ENCODE results near the gene STRIP2.

STRIP2 gene

DNA sequence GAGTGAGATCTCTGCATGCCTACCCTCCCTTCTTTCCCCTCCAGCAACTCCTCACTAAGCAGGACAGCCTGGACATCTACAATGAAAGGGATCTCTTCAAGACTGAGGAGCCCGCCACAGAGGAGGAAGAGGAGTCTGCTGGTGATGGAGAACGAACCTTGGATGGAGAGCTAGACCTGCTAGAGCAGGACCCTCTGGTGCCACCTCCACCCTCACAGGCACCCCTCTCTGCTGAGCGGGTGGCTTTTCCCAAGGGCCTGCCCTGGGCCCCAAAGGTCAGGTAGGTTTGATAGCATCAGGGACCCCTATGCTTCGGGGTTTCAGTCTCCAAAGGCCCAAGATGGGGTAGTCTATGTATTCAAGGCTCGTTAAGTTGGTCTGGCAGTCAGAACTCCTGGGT, 23.9 kb downstream of the STRIP2 start:
- H3K36me3 ChIP-seq: no peaks in the 10 kb centered on the region
- H3K27me3 ChIP-seq: peaks cover 86% of the 10 kb centered on the region
- H3K4me3 ChIP-seq (ENCODE audit: low read depth in 1 of 2, low read length in 1 of 2): no peak overlapping the region
- no peak overlapping the region for H3K27ac ChIP-seq
- TF ChIP-seq, protein P1, sequence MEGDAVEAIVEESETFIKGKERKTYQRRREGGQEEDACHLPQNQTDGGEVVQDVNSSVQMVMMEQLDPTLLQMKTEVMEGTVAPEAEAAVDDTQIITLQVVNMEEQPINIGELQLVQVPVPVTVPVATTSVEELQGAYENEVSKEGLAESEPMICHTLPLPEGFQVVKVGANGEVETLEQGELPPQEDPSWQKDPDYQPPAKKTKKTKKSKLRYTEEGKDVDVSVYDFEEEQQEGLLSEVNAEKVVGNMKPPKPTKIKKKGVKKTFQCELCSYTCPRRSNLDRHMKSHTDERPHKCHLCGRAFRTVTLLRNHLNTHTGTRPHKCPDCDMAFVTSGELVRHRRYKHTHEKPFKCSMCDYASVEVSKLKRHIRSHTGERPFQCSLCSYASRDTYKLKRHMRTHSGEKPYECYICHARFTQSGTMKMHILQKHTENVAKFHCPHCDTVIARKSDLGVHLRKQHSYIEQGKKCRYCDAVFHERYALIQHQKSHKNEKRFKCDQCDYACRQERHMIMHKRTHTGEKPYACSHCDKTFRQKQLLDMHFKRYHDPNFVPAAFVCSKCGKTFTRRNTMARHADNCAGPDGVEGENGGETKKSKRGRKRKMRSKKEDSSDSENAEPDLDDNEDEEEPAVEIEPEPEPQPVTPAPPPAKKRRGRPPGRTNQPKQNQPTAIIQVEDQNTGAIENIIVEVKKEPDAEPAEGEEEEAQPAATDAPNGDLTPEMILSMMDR (IDR thresholded peaks at IDR 0.05): no peak
- no peaks in the 10 kb centered on the region for H3K9me3 ChIP-seq
- peaks cover 14 to 15% of the 10 kb centered on the region in 2 experiments for H3K4me1 ChIP-seq (ENCODE audit: control insufficient read depth in 1 of 2, insufficient read depth in 1 of 2, low read depth in 1 of 2, low read length in 1 of 2)

GRCh38 chr7:129461809-129462208, 27.6 kb downstream of the STRIP2 start:
- Histone ChIP-seq H3K27ac (no peak overlapping the region), H3K4me1 (ENCODE audit: control insufficient read depth in 1 of 2, insufficient read depth in 1 of 2, low read depth in 1 of 2, low read length in 1 of 2) (peaks cover 15 to 16% of the 10 kb centered on the region in 2 experiments), H3K36me3 (no peaks in the 10 kb centered on the region), H3K4me3 (ENCODE audit: low read depth in 1 of 2, low read length in 1 of 2) (no peak overlapping the region), H3K27me3 (peaks cover 94% of the 10 kb centered on the region), H3K9me3 (no peaks in the 10 kb centered on the region)
- TF ChIP-seq, protein P1 (IDR thresholded peaks at IDR 0.05): no peak

GRCh38 chr7:129462420-129462819, 28.2 kb downstream of the STRIP2 start:
- Histone ChIP-seq H3K9me3 (no peaks in the 10 kb centered on the region), H3K27ac (no peak overlapping the region), H3K4me1 (ENCODE audit: control insufficient read depth in 1 of 2, insufficient read depth in 1 of 2, low read depth in 1 of 2, low read length in 1 of 2) (peaks cover 15 to 16% of the 10 kb centered on the region in 2 experiments), H3K4me3 (ENCODE audit: low read depth in 1 of 2, low read length in 1 of 2) (no peak overlapping the region), H3K36me3 (no peaks in the 10 kb centered on the region), H3K27me3 (peaks cover 94% of the 10 kb centered on the region)
- TF ChIP-seq, protein P1 (IDR thresholded peaks at IDR 0.05): no peak

DNA sequence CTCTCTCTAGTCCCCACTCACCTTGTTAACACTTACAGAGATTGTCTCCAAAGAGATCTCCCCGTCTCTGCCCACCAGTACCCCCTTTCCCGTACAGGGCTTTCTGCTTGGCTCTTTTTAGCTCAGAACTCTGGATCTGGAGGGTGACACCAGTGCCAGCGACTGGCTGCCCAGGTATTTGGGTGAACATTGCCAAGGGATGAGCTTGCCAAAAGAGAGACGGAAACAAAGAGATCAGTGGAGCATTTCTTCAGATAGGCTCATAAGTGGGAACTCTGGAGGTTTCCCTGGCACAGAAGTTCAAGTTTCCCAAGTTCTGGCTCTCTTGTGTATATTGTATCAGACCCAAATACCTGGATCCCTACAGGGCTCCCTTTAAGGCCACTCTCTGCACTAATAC, 30.0 kb downstream of the STRIP2 start:
- TF ChIP-seq, protein P1 (IDR thresholded peaks at IDR 0.05): no peak
- Histone ChIP-seq H3K4me3 (ENCODE audit: low read depth in 1 of 2, low read length in 1 of 2) (no peak overlapping the region), H3K27me3 (peaks cover 94% of the 10 kb centered on the region), H3K36me3 (no peaks in the 10 kb centered on the region), H3K9me3 (no peaks in the 10 kb centered on the region), H3K4me1 (ENCODE audit: control insufficient read depth in 1 of 2, insufficient read depth in 1 of 2, low read depth in 1 of 2, low read length in 1 of 2) (peaks cover 15 to 16% of the 10 kb centered on the region in 2 experiments), H3K27ac (no peak overlapping the region)

- Histone ChIP-seq H3K4me1 (ENCODE audit: control insufficient read depth in 1 of 2, insufficient read depth in 1 of 2, low read depth in 1 of 2, low read length in 1 of 2) (peaks cover 15 to 16% of the 10 kb centered on the region in 2 experiments), H3K36me3 (no peaks in the 10 kb centered on the region), H3K27ac (no peak overlapping the region)
These were observed 30.8 kb downstream of the STRIP2 start for GRCh38 chr7:129465080-129465479.

More at GRCh38 chr7:129465080-129465479, 30.8 kb downstream of the STRIP2 start:
- TF ChIP-seq, protein P1 (IDR thresholded peaks at IDR 0.05): no peak
- Histone ChIP-seq H3K27me3 (peaks cover 94% of the 10 kb centered on the region), H3K9me3 (no peaks in the 10 kb centered on the region), H3K4me3 (ENCODE audit: low read depth in 1 of 2, low read length in 1 of 2) (no peak overlapping the region)
